Measurements from ENCODE around the gene RAB5IF. TPM values are rescaled to one million over a fixed set of nuclear protein-coding genes. Genes with fewer than 3 reads are reported as not detected.

RAB5IF gene
- total and polyA plus RNA-seq, 3 donors from 2014 or later: 75.7 to 93.1 (median 81.3) TPM

DNA sequence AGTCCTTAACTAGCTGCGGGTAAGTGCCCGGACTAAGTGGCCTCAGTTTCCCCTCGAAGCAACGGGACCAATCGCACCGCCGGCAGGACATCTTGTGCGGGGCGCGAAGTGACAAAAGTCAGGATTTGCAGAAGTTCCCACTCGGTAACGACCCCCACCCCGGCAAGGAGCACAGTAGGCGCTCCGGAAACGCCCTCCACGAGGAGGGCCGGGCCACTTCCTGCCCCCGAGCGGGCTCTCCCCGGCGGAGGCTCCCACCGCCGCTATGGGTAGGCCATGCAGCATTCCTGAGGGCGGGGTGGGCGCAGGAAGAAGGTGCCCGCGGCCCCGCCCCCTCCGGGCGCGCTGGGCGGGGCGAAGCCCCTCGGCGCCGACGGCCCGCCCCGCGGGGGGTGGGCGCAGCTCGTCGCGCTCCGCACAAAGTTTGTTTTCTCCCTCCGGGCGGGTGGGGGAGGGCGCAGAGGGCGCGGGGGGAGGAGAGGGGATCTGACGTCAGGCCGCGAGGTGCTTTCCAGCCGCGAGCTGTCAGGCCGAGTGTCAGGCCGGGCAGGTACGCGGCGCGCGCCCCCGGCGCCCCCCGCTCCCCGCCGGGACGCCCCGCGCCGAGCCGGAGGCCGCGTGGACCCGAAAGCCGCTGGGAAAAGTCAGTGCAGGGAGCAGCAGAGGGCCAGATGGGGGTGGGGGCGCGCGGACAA is 32.3 kb upstream of the RAB5IF start, which contains the start of gene TGIF2:
TSS of gene TGIF2 (plus strand) at position 495 of the 695 bp plus-strand sequence. CDS start 5,178 bp downstream, outside the sequence.
- H3K27me3 ChIP-seq: no peaks in the 10 kb centered on the region
- H3K9me3 ChIP-seq: no peaks in the 10 kb centered on the region
- H3K27ac ChIP-seq: peak within 1 kb of the TSS; percentile 93
- peak within 1 kb of the TSS; percentile 89 to 97 for H3K4me3 ChIP-seq
- H3K36me3 ChIP-seq (ENCODE audit: low read depth, missing control alignments): no peaks in the 10 kb centered on the region
- 0 to 3% methylated on average over 7 to 58 of the region's 80 CpGs for WGBS, 2 donors
- peak; percentile 92 for DNase-seq
- TF ChIP-seq POLR2A (IDR thresholded peaks at IDR 0.05): no peak
- TF ChIP-seq, protein P1, sequence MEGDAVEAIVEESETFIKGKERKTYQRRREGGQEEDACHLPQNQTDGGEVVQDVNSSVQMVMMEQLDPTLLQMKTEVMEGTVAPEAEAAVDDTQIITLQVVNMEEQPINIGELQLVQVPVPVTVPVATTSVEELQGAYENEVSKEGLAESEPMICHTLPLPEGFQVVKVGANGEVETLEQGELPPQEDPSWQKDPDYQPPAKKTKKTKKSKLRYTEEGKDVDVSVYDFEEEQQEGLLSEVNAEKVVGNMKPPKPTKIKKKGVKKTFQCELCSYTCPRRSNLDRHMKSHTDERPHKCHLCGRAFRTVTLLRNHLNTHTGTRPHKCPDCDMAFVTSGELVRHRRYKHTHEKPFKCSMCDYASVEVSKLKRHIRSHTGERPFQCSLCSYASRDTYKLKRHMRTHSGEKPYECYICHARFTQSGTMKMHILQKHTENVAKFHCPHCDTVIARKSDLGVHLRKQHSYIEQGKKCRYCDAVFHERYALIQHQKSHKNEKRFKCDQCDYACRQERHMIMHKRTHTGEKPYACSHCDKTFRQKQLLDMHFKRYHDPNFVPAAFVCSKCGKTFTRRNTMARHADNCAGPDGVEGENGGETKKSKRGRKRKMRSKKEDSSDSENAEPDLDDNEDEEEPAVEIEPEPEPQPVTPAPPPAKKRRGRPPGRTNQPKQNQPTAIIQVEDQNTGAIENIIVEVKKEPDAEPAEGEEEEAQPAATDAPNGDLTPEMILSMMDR (IDR thresholded peaks at IDR 0.05): no peak
- intact Hi-C loops (cut with DNase I; ENCODE audit: low total_unique reads): loop anchor here (5.0 kb wide), 1 partner anchor 34 kb away; the partner anchor contains the start of gene RAB5IF
- H3K4me1 ChIP-seq: peaks cover 34% of the 10 kb centered on the region

DNA sequence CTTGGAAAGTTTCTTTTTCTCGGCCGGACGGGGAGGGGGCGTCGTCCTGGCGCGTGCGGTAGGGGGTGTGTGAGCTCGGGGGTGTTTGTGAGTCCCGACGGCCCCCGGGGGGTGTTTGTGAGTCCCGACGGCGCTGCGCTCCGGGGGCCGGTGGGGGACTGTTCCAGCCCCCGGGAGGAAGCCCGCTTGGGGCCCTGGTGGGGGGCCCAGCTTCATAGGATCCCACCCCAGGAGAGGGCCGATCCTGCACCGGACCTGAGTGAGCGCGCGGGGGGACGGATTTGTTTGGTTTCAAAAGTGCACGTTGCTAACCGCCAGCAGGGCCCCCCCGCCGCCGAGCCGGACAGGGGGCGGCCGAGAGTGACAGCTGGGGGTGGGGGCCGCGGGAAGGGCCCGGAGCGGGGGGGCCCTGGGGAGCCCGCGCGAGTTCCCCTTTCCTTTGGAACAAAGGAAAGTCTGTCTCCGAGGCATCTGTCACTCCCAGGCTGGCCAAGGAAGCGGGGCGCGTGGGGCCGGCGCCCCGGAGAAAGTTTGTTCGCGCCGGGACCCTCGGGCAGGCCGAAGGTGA is 31.7 kb upstream of the RAB5IF start:
- intact Hi-C loops (cut with DNase I; ENCODE audit: low total_unique reads): loop anchor here (5.0 kb wide), 1 partner anchor 33 kb away; the partner anchor contains the start of gene RAB5IF
- no peaks in the 10 kb centered on the region for H3K36me3 ChIP-seq (ENCODE audit: low read depth, missing control alignments)
- no peaks in the 10 kb centered on the region for H3K27me3 ChIP-seq
- peak overlapping the region; percentile 93 for H3K27ac ChIP-seq
- no peak for TF ChIP-seq POLR2A (IDR thresholded peaks at IDR 0.05)
- TF ChIP-seq, protein P1 (IDR thresholded peaks at IDR 0.05): no peak
- peak overlapping the region; percentile 89 to 97 for H3K4me3 ChIP-seq
- no peak for DNase-seq
- peaks cover 34% of the 10 kb centered on the region for H3K4me1 ChIP-seq
- H3K9me3 ChIP-seq: no peaks in the 10 kb centered on the region
- WGBS, 2 donors: 0% methylated on average over 41 of the region's 53 CpGs; no CpG with 5 or more reads in 1 of the 2 donors

DNA sequence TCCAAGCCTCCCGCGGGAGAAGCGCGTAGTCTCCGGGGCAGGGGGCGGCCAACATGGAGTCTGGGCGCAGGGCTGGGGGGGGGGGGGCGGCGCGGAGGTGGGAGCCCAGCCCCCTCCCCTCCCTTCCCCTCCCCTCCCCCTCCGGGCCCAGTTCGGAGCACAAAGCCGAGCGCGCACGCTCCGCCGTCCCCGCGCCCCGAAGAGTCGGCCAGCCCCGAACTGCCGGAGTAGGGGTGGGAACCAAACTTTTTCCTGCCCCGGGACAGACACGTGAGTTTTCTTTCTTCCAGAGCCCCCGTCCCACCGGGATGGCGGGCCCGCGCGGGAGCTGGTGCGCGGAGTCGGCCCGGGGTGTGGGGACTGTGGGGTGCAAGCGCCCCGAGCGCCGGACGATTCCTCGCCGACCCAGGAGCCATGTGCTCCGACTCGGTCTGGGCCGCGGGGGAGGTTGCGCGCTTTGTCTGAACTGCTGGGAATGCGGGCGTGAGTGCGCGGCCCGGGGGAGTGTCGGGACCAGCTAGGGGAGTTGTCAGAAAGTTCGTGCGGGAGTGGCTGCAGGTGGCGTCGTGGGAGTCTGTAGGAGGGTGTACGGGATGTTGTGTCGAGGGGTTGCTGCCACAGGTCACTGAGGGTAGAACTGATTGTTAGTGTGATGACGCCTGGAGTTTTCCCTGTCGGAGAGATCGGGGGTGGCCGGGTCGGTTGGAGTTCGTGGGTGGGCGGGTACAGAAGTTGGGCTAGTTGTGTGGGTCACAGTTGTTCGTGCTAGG is 31.0 kb upstream of the RAB5IF start:
- no peaks in the 10 kb centered on the region for H3K9me3 ChIP-seq
- no peaks in the 10 kb centered on the region for H3K27me3 ChIP-seq
- H3K27ac ChIP-seq: peak overlapping the region; percentile 93
- no peaks in the 10 kb centered on the region for H3K36me3 ChIP-seq (ENCODE audit: low read depth, missing control alignments)
- TF ChIP-seq, protein P1 (IDR thresholded peaks at IDR 0.05): no peak
- no peak for TF ChIP-seq POLR2A (IDR thresholded peaks at IDR 0.05)
- intact Hi-C loops (cut with DNase I; ENCODE audit: low total_unique reads): loop anchor here (5.0 kb wide), 1 partner anchor 33 kb away; the partner anchor contains the start of gene RAB5IF
- peak; percentile 83 for DNase-seq
- H3K4me1 ChIP-seq: peaks cover 37% of the 10 kb centered on the region
- WGBS, 2 donors: 0% methylated on average over 13 to 57 of the region's 69 CpGs
- H3K4me3 ChIP-seq: peak overlapping the region; percentile 89 to 97

- DNase-seq: no peak
- no peaks in the 10 kb centered on the region for H3K36me3 ChIP-seq (ENCODE audit: low read depth, missing control alignments)
- intact Hi-C loops (cut with DNase I; ENCODE audit: low total_unique reads): no loop called here
- no peak for TF ChIP-seq POLR2A (IDR thresholded peaks at IDR 0.05)
- TF ChIP-seq, protein P1 (IDR thresholded peaks at IDR 0.05): no peak
- peak overlapping the region in 1 of 2 donors; percentile 93 for H3K27ac ChIP-seq
- H3K27me3 ChIP-seq: no peaks in the 10 kb centered on the region
- WGBS, 2 donors: 14 to 41% methylated on average over 1 of the region's 1 CpG
- H3K9me3 ChIP-seq: no peaks in the 10 kb centered on the region
- H3K4me1 ChIP-seq: peaks cover 43% of the 10 kb centered on the region
- H3K4me3 ChIP-seq: no peak overlapping the region
Observed at GRCh38 chr20:36576081-36576445, 29.5 kb upstream of the RAB5IF start.

All from testis (tissue), 3 donors.